Esophagus muscularis mucosa (tissue), 3 donors: ENCODE data around the gene RNASE8.

Experiments
- CTCF ChIP-seq, 3 experiments: fragments of 200-600 bp in 2 of 3; fragments of 450-650 bp in 1 of 3; sonication (generic) in 2 of 3; IDR thresholded peaks; one replicate each; pipeline ENCODE4 v1.5.1; 2017 to 2019; ENCODE audit warnings: antibody characterized with exemption in 3 of 3, mild to moderate bottlenecking in 2 of 3, moderate library complexity in 1 of 3
- POLR2A ChIP-seq: fragments of 450-650 bp; IDR thresholded peaks from one replicate; pipeline ENCODE4 v1.6.1; 2017; ENCODE audit warnings: antibody characterized with exemption, moderate library complexity, mild to moderate bottlenecking, low read depth

GRCh38 chr14:21084998-21085853 lies 27.6 kb downstream of the RNASE8 start:
- no peak for TF ChIP-seq POLR2A
- TF ChIP-seq CTCF (IDR thresholded peaks at IDR 0.05): no peak
